ENCODE data around the gene VPS18.

DNA sequence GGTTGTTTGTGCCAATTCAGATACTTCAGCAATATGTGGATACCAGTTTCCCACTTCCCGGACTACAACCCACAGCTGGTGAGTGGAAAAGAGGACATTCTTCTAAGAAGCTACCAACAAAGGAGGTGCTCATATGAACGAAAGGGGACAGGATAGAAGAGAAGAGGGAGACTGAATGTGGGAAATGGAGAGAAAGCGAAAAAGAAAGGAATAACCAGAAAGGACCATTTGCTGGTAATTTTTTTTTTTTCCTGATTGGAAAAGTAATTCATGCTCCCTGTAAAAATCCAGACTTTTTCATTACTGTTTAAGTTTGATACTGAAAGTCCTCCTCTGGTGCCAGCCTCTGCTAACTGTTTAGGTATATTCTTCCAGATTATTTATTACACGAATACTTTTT is 57.5 kb downstream of the VPS18 start:
- no peak for TF ChIP-seq SP1 (IDR thresholded peaks at IDR 0.05; ENCODE audit: low read depth)
- TF ChIP-seq POLR2AphosphoS5 (IDR thresholded peaks at IDR 0.05; ENCODE audit: low read depth, low read length) = no peak
- TF ChIP-seq EZH2phosphoT487 (IDR thresholded peaks at IDR 0.05; ENCODE audit: borderline replicate concordance) = no peak

Measured in HCT116 (cell line).